Measurements from ENCODE around the gene KLHL2.

KLHL2 gene

GRCh38 chr4:165369522-165369921, 162.2 kb downstream of the KLHL2 start:
- DNase-seq (ENCODE audit: low read depth), result no peak

- no peak for DNase-seq (ENCODE audit: low read depth)
These were observed 163.2 kb downstream of the KLHL2 start for GRCh38 chr4:165370530-165370929.
